Right ventricle myocardium superior (tissue), 1 donor: ENCODE measurements around the gene GRIA1. TPM values are rescaled to one million over a fixed set of nuclear protein-coding genes. Genes with fewer than 3 reads are reported as not detected.

Experiments
- ATAC-seq: fragments of 200-7000 bp; cut with Tn5 transposase; one replicate; pipeline ENCODE4 v1.9.1; 2020; ENCODE audit warnings: mild to moderate bottlenecking; ENCODE audit not compliant: poor library complexity
- DNase-seq: peaks from one replicate; pipeline ENCODE4 v3.0.0-alpha.2; 2020
- intact Hi-C: fragments of 100-400 bp; cut with DNase I; formaldehyde crosslinking; loops from one replicate; pipeline ENCODE4 v1.11.2; 2022
- long read RNA-seq: library from polyadenylated mRNA; unstranded; transcript quantifications from one replicate; pipeline ENCODE4 v2.0.0, GENCODE V29; 2021
- total RNA-seq: library from RNA; stranded (reverse); fragmentation: NEBNext Ultra II Directional; extraction: Animal tissue kit (Norgen Biotek cat#: 25700); gene quantifications from one replicate; pipeline ENCODE4 v1.2.1, GENCODE V29; 2021
- donor health status: DM: no; HTN: yes; CAD: no; lungs with severe emphysema.

The GRIA1 gene
- total RNA-seq, result 0.05 TPM
- long read RNA-seq, result 0 reads

DNA sequence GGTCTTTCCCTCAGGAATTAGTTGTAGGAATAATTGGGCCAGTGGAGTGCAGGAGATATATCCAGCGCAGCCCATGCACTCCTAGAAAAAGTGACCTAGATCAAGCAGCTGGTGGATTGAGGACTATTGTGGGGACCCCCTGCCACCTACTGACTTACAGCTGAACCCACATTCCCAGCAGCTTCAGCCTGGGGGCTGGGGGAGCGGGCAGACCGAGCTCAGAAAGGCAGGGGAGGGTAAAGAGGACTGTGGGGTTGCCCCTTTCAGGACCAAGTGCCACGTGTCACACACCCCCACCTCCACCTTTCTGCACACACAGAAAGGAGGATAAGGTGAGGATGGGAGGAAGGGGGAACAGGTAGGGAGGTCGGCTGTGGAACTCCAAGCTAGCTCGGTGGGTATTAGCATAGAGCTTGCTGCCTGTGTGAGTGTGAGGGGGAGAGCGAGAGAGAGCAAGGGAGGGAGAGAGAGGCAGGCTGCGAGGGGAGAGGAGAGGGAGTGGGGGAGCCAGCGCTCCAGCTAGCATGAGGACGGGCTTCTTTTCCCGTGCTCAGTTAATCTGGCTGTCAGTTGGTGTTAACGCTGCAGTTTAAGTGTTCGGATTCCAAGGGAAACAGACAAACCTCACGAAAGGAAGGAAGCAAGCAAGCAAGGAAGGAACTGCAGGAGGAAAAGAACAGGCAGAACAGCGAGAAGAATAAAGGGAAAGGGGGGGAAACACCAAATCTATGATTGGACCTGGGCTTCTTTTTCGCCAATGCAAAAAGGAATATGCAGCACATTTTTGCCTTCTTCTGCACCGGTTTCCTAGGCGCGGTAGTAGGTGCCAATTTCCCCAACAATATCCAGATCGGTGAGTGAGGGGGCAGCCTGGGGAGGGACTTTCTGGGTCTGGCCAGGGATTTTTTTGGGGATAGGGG, at the start of gene GRIA1:
GRIA1 (plus strand) TSS at position 553 of the 920 bp plus-strand sequence.
- DNase-seq (no peak), ATAC-seq (no peak)
- intact Hi-C loops, result no loop called here

DNA sequence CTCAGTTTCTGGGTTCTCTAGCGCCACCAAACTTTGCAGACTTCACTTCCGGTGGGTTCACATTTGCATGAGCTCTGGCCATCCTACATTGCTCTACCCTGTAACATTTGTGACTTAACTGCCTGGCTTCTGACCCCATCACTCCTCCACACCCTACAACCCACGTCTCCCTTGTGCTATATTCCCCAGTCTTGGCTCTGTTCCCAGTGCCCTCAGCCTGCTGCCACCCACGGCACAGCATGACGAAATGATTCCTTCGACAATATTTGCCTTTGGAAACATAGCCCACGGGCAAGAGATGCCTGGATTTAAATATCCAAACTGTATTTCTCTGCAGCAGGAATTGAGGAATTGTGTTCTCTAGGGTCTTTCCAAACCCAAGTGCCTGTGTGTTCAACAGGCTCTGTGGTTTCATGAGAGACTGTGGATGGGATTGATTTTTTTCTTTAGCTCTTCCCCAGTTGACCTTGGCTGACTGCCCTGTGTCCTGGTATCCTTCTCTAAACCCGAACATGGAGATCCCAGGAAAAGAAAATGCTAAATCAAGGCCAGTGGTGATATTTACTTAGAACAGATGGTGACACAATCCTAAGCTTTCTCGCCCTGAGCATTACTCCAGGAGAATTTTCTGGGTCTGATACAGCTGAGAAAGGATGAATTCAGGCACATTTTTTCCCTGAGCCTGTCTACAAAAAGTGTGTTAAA, 44.4 kb upstream of the GRIA1 start:
- no peak for ATAC-seq
- DNase-seq, result no peak
- intact Hi-C loops, result no loop called here

DNA sequence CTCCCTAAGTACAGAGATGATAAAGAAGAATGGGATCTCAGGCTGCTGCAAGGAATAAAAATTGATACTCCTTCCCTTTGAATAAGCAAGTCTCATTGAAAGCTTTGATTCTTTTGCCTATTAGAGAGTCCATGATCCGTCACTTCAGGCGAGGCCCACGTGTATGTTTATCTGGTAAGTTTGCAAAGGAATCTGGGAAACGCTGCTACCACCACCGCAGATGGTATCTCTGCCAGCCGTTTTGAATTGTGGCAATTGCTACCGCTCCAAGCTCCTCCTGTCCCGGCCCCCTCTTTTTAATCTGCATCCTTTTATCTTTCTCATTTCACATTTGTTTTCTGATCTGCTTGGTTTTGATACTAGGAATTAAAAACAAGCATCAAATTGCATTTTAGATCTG, 42.9 kb upstream of the GRIA1 start:
- ATAC-seq (no peak), DNase-seq (no peak)
- intact Hi-C loops, result no loop called here

DNA sequence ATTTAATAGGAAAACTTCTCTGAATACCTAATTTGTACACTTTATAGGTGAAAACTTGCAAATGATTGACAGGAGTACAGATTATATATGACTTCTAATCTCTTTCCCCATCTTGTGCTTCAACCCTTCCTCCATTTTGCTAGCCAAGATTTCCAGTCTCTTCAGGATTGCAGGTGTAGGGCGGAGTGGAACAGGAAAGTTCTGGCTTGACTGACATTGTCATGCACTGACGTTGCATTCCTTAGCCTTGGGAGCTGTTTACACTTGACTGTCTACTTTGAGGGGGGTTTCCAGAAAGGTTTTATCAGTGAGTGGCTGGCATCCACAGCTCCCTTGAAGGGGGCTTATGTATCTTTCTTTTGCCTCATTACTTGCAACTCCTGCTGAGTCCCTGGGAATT, 34.1 kb upstream of the GRIA1 start:
- intact Hi-C loops, result no loop called here
- ATAC-seq, result no peak
- no peak for DNase-seq

DNA sequence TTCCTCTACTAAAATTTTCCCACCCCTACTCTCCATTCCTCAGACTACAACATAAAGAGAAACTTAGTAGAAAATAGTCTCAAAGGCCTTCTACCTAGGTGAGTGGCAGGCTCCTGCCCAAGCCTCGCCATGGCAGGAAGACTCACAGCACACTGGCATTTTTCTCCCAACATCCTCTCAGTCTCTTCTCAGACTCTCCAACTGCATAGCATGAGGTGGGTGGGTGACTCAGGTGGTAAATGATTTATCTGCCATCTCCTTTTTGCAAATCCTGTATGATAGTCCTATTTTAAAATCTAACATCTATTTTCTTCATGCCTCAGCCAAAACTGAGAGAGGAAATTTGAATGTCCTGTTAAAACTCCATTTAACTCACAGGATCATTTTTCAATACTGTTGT, 33.5 kb upstream of the GRIA1 start:
- no peak for ATAC-seq
- no peak for DNase-seq
- intact Hi-C loops, result no loop called here

DNA sequence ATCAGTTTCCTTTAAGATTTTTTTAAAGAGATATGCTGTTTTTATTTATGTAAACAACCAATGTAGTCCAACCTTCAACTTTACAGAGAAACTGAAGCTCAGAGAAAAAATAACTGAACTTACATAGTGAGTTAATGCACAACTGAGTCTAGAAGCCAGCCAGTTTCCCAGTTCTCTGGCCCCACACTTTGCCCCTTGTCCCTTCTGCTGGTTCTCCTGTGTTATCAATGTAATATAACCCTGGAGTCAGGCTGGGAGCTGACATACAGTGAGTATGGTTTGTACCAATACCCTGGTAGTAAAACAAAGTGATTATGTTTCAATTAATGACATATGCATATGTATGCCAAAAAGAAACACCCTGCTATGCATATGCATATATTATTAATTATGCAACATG, 32.2 kb upstream of the GRIA1 start:
- ATAC-seq, result no peak
- intact Hi-C loops, result no loop called here
- DNase-seq, result no peak

DNA sequence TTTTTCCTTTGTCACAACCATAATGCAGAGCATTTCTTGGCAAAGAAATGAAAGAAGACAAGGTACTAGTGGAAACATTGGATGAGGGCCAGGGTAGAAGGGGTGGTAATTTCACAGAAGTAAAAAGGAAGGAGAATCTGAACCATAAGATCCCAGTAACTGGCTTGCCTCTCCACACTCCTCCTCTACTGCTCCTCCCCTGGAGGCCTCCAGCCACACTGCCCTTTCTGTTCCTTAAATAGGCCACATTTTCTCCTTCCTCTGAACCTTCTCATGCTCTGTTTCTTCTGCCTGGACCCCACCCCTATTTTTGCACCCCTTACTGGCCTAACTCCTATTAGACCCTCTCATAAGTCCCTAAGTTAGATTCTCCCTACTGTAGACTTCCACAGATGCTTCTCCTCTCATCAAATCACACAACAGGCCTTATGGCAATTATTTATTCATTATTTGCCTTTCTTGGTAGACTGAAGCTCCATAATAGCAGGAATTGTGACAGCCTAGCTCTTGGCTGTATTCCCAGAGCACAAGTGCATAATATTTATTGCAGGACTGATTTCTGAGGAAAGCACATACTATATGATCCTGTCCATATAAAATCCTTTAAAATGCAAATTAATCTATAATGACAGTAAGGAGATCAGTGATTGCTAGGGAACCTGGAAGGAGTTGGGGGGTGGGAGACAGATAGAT, 31.3 kb upstream of the GRIA1 start:
- intact Hi-C loops, result no loop called here

DNA sequence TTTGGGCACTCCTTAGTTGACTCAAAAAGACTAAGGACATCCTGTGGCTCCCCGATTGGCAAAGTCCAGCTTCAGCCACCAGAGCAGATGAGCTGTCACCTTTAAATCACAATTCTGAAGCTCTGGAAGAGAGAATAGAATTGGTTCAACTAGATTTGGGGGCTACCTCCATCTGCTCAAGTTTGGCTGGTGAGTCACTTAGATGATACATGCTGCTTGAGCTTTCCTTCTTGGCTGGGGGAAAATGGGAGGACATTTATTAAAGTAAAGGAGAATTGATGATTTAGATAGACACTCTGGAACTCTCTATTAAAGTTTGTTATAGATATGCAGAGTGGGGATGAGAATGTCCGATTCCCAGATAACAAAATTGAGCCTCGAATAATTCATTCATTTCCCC, 30.0 kb upstream of the GRIA1 start:
- DNase-seq (no peak), ATAC-seq (no peak)
- intact Hi-C loops, result no loop called here

More for the DNA sequence above, 31.3 kb upstream of the GRIA1 start:
- ATAC-seq, result no peak
- DNase-seq, result no peak

DNA sequence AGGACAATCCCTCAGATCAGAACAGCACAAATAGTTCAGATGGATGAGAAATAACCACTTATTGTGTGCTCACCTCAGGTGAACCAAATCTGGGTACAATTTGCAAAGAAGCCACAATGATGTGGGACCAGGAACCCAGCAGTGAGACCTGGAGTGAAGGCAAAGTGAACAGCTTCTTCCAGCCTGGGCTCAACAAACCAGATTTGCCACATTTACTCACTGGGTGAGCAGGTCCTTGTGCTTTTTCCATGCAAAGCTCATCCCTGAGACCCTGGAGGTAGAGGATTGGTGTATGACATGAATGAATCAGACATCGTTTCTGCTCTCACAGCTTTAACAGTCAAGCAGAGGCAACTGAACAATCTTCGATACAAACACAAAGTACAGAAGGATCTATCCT, 29.1 kb upstream of the GRIA1 start:
- DNase-seq (no peak), ATAC-seq (no peak)
- intact Hi-C loops, result no loop called here

DNA sequence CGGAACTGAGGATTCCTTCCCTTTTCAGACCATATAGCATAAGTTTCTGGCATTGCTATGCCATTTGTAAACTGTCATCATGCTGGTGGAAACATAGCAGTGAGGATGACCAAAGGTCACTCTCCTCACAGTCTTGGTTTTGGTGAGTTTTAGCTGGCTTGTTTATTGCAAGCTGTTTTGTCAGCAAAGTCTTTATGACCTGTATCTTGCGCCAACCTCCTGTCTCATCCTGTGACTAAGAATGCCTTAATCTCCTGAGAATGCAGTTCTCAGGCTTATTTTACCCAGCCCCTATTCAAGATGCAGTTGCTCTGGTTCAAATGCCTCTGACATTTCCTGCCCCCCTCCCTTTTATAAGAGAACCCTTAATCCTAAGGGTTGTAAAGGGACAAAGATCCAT, 26.7 kb upstream of the GRIA1 start:
- intact Hi-C loops, result no loop called here
- ATAC-seq (no peak), DNase-seq (no peak)

DNA sequence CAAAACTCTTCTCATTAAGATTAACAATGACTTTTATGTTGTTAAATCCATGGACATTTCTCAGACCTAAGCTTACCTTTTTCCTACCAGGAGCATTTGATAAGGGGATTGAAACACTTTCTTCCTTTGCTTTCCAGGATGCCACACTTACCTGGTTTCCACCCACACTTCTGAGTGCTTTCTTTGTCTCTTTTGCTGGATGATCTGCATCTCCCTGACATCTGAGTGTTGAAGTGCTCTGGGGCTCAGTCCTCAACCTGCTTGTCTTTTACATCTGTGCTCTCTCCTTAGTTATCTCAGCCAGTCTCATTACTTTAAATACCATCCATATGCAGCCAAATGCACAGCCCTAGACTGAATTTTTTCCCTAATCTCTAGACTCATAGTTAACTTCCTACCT, 22.9 kb upstream of the GRIA1 start:
- ATAC-seq (no peak), DNase-seq (no peak)
- intact Hi-C loops, result no loop called here

DNA sequence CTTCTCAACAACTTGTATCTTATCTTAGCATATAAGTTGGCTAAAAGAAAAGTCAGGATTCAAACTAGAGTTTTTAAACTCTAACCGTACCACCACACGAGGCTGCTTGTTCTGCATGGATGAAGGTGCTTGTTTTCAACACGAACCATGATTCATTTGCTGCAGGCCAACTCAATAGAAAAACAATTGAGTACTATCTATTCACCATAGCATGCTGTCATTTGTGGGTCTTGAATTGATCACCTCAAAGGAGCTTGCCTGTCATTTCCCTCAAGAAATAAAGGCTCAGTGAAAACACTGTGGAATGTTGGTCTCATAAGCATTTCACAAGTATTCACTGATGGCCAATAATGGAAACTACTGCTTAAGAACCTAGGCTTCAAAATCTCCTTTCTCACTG, 21.0 kb upstream of the GRIA1 start:
- ATAC-seq, result no peak
- DNase-seq, result no peak
- intact Hi-C loops, result no loop called here

DNA sequence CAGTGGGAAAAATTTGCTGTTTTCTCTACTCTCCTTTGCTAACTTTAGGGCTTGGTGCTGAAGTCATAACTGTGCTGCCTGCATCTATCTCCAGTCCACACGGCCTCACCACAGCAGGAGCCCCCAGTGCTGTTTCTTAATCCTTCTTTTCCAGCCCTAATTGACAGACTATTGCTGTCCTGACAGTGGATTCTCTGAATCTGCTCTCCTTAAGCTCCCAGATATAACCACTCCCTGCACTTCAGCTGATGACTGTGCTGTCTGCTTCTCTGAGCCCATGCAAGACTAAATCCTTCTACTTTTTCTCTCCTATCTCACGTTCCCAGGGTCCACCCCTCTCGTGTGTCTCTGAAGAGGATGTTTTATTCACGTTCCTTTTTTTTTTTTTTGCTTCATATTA, 19.7 kb upstream of the GRIA1 start:
- intact Hi-C loops, result no loop called here
- DNase-seq (no peak), ATAC-seq (no peak)

DNA sequence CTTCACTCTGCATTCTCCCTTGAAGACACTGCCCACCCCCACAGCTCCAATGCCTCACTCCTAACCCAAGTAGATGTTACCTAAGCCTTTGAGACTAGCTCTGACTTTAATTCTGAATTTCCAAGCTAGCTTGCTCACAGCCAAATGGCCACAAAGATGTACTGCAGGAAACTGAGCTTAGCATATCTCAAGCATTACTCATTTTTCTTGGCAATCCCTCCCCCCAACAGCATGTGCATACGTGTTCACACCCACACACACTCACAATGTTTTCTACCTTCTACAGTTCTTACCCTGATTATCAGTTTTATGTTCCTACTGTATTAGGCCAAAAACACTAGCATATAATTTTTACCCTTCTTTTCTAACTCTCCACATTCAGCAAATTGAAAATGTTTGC, 13.7 kb upstream of the GRIA1 start:
- DNase-seq (no peak), ATAC-seq (no peak)
- intact Hi-C loops, result no loop called here

DNA sequence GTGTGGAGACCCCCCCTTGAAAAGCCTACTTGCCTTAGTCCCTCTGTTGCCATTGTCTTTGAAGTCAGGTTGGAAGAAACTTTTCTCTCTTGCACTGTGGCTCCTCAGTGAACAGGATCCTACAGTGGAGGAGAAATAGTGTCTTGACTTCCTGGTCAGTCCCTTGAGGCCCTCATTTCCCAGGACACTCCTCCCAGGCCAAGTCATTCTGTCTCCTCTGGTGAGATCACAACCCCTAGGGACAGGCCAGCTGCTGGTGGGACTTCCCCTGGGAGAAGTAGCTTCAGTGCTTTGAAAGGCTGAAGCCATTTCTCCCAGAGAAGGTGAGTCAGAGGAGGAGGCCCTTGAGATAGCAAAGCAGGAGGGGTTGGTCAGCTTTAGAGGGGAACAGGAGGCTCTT, 10.1 kb upstream of the GRIA1 start:
- DNase-seq, result no peak
- intact Hi-C loops, result no loop called here
- ATAC-seq, result no peak

DNA sequence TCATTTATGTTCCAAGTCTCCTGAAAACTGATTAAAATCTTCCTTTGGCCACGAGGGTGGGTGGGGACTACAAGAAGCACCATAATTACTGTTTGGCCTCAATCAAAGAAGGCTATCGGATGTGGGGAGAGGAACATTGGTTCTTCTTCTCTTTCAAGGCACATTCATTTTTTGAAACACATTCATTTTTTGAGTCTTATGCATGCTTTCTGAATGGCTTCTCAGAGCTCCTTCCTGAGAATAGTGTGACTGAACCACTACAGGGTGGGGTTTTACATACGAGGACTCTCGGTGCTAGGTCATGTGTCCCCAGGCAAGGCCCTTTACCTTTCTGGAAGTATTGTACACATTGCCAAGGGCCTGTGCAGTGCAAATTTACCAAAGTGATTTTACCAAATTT, 7.0 kb upstream of the GRIA1 start:
- DNase-seq, result no peak
- no peak for ATAC-seq
- intact Hi-C loops, result no loop called here

DNA sequence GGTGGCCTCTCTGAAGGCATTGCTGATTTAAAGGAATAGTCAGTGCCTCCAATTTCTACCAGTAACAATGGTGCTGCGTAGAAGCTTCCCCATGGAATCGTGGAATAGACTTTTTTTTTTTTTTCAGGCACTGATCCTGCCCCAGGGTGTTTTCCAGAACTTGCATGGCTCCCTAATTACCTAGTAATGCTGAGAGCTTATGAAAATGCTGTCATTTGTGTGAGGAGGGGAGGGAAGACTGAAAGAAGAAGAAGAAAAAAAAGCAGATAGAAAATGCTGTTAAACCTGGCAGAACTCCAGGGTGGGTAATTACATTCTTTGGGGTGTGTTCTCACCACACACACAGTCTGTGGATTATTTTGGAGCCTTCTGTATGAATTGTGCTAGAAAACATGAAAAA, 4.8 kb upstream of the GRIA1 start:
- DNase-seq (no peak), ATAC-seq (no peak)
- intact Hi-C loops, result no loop called here

DNA sequence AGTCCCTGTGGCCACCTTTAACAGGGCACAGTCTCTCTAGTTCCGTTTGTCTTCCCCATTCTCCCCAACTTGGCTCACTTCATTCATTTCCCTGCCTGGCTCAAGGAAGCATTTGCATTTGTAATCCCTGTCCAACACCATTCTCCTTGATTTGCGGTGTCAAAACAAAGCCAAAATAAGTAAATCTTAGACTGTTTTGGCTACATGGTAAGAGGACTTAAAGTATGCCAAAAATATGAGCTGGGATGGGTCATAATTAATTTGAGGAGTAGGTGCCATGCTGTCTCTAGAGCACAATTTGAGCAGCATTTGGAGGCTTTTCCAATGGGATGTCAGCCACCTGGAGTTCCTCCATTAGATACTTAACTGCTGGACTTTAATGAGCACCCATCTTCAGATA, 3.7 kb upstream of the GRIA1 start:
- ATAC-seq (no peak), DNase-seq (no peak)
- intact Hi-C loops, result no loop called here

DNA sequence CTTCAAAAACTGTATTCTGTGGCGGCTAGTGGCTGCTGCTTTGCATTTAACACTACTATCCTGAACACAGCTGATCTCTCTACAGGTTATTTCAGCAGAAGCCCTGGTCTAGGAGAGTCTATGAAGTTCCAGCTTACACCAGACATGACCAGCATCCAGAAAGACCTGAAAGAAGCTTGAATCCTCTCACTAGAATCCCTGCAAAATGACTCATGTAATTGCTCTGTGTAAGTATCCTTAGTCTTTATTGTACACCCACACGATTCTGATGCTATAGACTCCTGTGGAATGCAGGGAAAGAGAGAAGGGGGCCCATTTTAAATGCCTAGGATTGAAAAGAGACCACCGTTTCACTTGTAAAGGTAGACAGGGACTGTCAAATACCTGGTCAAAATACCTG, 859 bp upstream of the GRIA1 start:
- ATAC-seq (no peak), DNase-seq (no peak)
- intact Hi-C loops, result no loop called here
